ENCODE measurements around the gene BEAN1. TPM values are rescaled to one million over a fixed set of nuclear protein-coding genes. Genes with fewer than 3 reads are reported as not detected.

Gene BEAN1
- polyA plus RNA-seq, 3 donors: 0.12 to 0.81 TPM; not detected in 1

DNA sequence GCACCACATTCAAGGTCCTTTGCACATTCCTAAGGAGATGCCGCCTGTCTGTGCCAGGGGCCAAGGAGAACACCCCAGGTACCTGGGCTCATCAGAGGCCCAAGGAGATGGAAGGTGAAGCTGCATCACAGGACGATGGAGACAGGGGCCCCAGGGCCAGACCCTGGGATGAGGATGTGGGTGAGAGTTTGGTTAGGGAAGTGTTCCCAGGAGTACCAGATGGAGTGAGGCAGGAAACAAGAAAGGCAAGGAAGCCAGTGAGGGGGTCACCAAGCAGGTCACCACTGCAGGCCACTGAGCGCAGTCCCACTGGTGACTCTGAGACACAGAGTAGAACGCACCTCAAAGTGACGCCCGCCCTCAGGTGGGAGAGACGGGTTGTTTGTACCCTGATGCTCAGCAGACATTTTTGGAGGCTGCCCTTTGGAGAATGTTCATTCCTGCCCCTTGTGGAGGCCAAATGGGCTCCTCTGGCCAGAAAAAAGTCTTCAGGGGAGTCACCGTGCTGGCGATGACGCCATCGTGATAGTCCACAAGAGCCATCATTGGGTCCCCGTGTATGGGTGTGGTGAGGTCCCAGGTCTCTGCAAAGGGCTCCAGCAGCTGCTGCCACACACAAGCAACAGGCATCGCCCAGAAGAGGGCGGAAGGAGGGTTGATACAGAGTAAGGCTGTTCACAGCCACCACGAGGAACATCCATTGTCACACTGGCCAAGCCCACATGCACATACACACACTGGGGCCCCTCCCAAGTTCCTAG is 57.5 kb downstream of the BEAN1 start:
- Histone ChIP-seq H3K9ac (ENCODE audit: insufficient read depth, low read length, poor library complexity, severe bottlenecking) (no peak overlapping the region), H3K36me3 (replicated peaks in 1 of 2; ENCODE audit: control insufficient read depth in 1 of 2, insufficient read depth in 2 of 2, low read length in 2 of 2) (no peaks in the 10 kb centered on the region), H3K4me3 (replicated peaks in 1 of 3; ENCODE audit: low read depth in 2 of 3, low read length in 3 of 3) (no peak overlapping the region), H3K4me2 (replicated peaks; ENCODE audit: extremely low read depth, low read length, poor library complexity, severe bottlenecking) (no peak overlapping the region), H3K79me2 (ENCODE audit: insufficient read depth, low read length) (no peaks in the 10 kb centered on the region), H3K4me1 (ENCODE audit: control insufficient read depth in 1 of 2, insufficient read depth in 2 of 2, low read length in 2 of 2) (peaks cover 54 to 65% of the 10 kb centered on the region in 2 donors), H4K20me1 (ENCODE audit: insufficient read depth, low read length) (no peaks in the 10 kb centered on the region), H3K27ac (ENCODE audit: low read depth in 1 of 2, low read length in 2 of 2) (no peak overlapping the region), H3K9me3 (replicated peaks in 1 of 2; ENCODE audit: control insufficient read depth in 1 of 2, insufficient read depth in 1 of 2, low read length in 2 of 2) (no peaks in the 10 kb centered on the region), H3K27me3 (ENCODE audit: control insufficient read depth in 2 of 2, insufficient read depth in 2 of 2, low read length in 2 of 2) (no peaks in the 10 kb centered on the region), H2AFZ (ENCODE audit: insufficient read depth, low read depth, low read length, poor library complexity, severe bottlenecking) (no peak overlapping the region)
- WGBS (ENCODE audit: insufficient coverage): 88% methylated on average over 12 of the region's 15 CpGs
- Mint-ChIP-seq H3K27me3 (ENCODE audit: low read depth in 3 of 3) (peaks cover 2 to 4% (median 3%) of the 10 kb centered on the region in 3 donors), H3K9me3 (peaks cover 0 to 2% (median 0%) of the 10 kb centered on the region in 7 donors), H3K4me3 (peak overlapping the region; percentile 15 to 27), H3K4me1 (peaks cover 62% of the 10 kb centered on the region), H3K27ac (peak overlapping the region in 1 of 7 donors; percentile 42), H3K36me3 (peaks cover 17 to 21% of the 10 kb centered on the region in 2 donors)
- intact Hi-C loops (cut with micrococcal nuclease): loop anchor here (5.0 to 10.0 kb wide), 3 partner anchors 33 to 77 kb away; partner anchors contain the start of genes CKLF (in 1 of the 2) and TK2 (in 1 of the 2)
- TF ChIP-seq, protein P1, sequence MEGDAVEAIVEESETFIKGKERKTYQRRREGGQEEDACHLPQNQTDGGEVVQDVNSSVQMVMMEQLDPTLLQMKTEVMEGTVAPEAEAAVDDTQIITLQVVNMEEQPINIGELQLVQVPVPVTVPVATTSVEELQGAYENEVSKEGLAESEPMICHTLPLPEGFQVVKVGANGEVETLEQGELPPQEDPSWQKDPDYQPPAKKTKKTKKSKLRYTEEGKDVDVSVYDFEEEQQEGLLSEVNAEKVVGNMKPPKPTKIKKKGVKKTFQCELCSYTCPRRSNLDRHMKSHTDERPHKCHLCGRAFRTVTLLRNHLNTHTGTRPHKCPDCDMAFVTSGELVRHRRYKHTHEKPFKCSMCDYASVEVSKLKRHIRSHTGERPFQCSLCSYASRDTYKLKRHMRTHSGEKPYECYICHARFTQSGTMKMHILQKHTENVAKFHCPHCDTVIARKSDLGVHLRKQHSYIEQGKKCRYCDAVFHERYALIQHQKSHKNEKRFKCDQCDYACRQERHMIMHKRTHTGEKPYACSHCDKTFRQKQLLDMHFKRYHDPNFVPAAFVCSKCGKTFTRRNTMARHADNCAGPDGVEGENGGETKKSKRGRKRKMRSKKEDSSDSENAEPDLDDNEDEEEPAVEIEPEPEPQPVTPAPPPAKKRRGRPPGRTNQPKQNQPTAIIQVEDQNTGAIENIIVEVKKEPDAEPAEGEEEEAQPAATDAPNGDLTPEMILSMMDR (IDR thresholded peaks at IDR 0.05): no peak
- DNase-seq: no peak

DNA sequence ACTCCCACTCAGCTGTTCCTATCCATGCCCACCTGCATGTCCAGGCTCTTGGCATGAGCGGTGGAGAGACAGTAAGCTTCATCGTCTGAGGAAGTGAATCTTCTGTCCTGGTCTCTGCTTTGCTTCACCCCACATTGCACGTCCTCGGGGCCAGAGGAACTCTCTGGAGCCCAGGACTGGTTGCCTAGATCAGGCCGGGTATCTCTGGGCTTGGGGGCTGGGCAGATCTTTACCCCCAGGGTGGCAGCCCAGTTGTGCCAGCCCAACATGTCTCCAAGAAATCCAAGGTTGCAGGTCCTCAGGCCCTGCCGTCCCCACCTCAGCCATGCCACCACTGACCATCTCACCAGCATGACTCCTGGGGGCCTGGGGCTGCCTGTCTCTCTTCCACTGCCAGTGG is 58.3 kb downstream of the BEAN1 start:
- Histone ChIP-seq H3K27me3 (ENCODE audit: control insufficient read depth in 2 of 2, insufficient read depth in 2 of 2, low read length in 2 of 2) (no peaks in the 10 kb centered on the region), H3K4me3 (replicated peaks in 1 of 3; ENCODE audit: low read depth in 2 of 3, low read length in 3 of 3) (no peak overlapping the region), H2AFZ (ENCODE audit: insufficient read depth, low read depth, low read length, poor library complexity, severe bottlenecking) (no peak overlapping the region), H3K9me3 (replicated peaks in 1 of 2; ENCODE audit: control insufficient read depth in 1 of 2, insufficient read depth in 1 of 2, low read length in 2 of 2) (no peaks in the 10 kb centered on the region), H3K9ac (ENCODE audit: insufficient read depth, low read length, poor library complexity, severe bottlenecking) (no peak overlapping the region), H4K20me1 (ENCODE audit: insufficient read depth, low read length) (no peaks in the 10 kb centered on the region), H3K4me2 (replicated peaks; ENCODE audit: extremely low read depth, low read length, poor library complexity, severe bottlenecking) (no peak overlapping the region), H3K79me2 (ENCODE audit: insufficient read depth, low read length) (no peaks in the 10 kb centered on the region), H3K4me1 (ENCODE audit: control insufficient read depth in 1 of 2, insufficient read depth in 2 of 2, low read length in 2 of 2) (peaks cover 55 to 62% of the 10 kb centered on the region in 2 donors), H3K36me3 (replicated peaks in 1 of 2; ENCODE audit: control insufficient read depth in 1 of 2, insufficient read depth in 2 of 2, low read length in 2 of 2) (no peaks in the 10 kb centered on the region), H3K27ac (ENCODE audit: low read depth in 1 of 2, low read length in 2 of 2) (peak overlapping the region in 1 of 2 donors; percentile 2)
- 18% methylated on average over 6 of the region's 6 CpGs for WGBS (ENCODE audit: insufficient coverage)
- Mint-ChIP-seq H3K4me3 (peak overlapping the region; percentile 27 to 28), H3K27me3 (ENCODE audit: low read depth in 3 of 3) (peaks cover 0 to 4% (median 2%) of the 10 kb centered on the region in 3 donors), H3K27ac (peak overlapping the region in 6 of 7 donors; percentile 34 to 77 (median 50)), H3K9me3 (peaks cover 0 to 2% (median 0%) of the 10 kb centered on the region in 7 donors), H3K4me1 (peaks cover 59% of the 10 kb centered on the region), H3K36me3 (peaks cover 20 to 25% of the 10 kb centered on the region in 2 donors)
- TF ChIP-seq, protein P1 (IDR thresholded peaks at IDR 0.05): no peak
- DNase-seq: peak in 1 of 3 donors; percentile 25
- intact Hi-C loops (cut with micrococcal nuclease): loop anchor here in 1 of 2 donors (10.0 kb wide), 1 partner anchor 69 kb away; the partner anchor contains the start of genes CKLF and TK2
